Measurements from ENCODE around the gene TNFSF9. TPM values are rescaled to one million over a fixed set of nuclear protein-coding genes. Genes with fewer than 3 reads are reported as not detected.

The TNFSF9 gene
- total RNA-seq (2014; rRNA removed; shearing (Covaris generic)): 11.7 and 16.3 TPM in 2 replicates

- DNase-seq (ENCODE audit: low read depth): peak; percentile 89
Measured at GRCh38 chr19:6530386-6531162, at the start of gene TNFSF9. TNFSF9 (plus strand) TSS chr19:6531026; CDS start chr19:6531037, 11 bp downstream.

GRCh38 chr19:6481541-6482342 lies 49.1 kb upstream of the TNFSF9 start, which contains the start of gene DENND1C:
DENND1C (minus strand) TSS chr19:6481787; CDS start chr19:6481695, 92 bp downstream.
- DNase-seq (ENCODE audit: low read depth): no peak

DNA sequence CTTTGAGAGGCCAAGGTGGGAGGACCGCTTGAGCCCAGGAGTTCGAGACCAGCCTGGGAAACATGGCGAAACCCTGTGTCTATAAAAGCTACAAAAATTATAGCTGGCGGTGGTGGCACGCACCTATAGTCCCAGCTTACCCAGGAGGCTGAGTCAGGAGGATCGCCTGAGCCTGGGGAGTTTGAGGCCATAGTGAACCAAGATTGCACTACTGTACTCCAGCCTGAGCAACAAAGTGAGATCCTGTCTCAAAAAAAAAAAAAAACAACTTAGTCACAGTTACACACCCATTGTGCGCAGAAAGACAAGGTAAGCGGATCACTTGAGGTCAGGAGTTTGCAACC lies 48.5 kb upstream of the TNFSF9 start:
- DNase-seq (ENCODE audit: low read depth): no peak

DNA sequence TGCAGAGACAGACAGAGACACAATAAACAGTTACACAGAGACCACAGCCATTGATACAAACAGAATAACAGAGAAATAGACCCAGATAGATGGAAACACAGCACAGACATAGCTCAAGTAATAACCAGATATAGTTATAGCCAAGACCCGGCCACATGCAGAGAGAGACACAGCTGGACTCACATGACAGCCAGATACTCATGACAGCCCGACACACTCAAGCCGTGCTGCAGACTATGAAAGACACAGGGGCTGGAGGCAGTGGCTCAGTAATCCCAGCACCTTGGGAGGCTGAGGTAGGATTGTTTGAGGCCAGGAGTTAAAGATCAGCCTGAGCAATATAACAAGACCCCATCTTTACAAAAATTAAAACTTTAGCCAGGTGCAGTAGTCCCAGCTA lies 47.6 kb upstream of the TNFSF9 start:
- DNase-seq (ENCODE audit: low read depth): no peak

- DNase-seq (ENCODE audit: low read depth): no peak
Measured at GRCh38 chr19:6484230-6484629, 46.6 kb upstream of the TNFSF9 start.

- DNase-seq (ENCODE audit: low read depth): no peak
Measured at GRCh38 chr19:6484831-6485230, 46.0 kb upstream of the TNFSF9 start.

DNA sequence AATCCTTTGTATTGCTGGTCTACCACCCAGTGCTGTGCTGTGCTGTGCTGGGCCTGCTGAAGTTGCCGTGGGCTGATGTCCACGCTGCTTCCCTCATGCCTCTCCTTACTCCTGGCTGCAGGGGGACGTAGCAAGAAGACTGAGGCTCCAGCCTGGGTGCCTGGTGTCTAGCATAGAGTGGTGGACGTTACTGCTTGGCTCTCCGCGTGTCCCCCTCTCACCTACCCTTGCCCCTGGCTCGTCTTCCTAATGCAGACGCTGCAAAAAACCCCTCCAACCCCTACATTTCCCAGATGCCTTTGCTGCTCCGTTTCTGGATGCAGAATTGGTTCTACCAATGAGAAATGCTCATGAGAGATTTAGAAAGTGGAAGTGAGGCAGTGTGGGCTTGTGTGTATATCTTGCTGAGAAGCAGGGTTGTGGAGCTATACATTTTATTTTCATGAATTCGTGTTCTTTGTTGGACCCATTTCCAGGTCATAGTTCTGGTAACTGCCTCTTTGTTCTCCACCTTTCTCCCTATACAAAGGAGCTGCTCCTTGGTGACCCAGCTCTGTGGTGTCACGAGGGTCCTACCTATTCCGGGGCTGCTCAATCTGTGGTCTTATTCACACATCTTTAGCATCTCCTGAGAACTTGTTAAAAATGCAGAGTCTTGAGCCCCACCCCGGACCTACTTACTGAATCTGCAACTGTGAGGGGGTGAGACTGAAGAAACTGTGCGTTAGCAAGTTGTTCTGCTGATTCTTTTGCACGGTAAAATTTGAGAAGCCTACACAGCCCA lies 41.4 kb upstream of the TNFSF9 start:
- no peak for DNase-seq (ENCODE audit: low read depth)

- DNase-seq (ENCODE audit: low read depth): no peak
Measured at GRCh38 chr19:6490134-6490533, 40.7 kb upstream of the TNFSF9 start.

DNA sequence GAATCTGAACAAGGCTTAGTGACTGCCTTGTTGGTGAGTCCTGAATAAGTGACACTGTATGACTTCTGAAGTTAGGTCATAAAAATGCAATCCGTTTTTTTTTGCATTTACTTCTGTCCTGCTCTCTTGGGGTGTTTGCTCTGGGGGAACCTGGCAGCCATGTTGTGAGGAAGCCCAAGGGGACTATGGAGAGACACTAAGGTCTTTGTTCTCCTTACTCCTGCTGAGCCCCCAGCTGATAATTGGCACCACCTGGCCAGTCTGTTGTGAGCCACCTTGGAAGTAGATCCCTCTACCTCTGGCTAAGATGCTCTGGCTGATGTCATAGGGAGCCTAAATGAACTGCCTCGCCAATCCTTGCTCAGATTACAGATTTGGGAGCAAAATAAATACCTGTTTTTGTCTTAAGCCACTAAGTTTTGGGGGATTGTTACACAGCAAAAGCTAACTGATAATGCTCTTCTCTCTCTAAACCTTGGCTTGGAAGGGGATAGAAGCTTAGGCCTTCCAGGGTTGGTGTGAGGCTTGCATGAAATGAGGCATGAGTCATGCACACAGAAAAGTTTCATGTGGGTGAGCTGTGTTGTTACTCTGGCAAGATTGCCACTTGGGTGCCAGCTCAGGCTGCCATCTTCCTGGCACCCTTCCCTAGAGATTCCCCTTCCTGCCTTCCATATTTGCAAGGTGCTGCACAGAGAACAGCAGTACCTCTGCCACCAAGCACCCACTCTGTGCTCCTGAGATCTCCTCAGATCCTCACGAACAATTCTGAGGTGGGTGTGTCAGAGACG lies 38.8 kb upstream of the TNFSF9 start:
- DNase-seq (ENCODE audit: low read depth): peak; percentile 51

DNA sequence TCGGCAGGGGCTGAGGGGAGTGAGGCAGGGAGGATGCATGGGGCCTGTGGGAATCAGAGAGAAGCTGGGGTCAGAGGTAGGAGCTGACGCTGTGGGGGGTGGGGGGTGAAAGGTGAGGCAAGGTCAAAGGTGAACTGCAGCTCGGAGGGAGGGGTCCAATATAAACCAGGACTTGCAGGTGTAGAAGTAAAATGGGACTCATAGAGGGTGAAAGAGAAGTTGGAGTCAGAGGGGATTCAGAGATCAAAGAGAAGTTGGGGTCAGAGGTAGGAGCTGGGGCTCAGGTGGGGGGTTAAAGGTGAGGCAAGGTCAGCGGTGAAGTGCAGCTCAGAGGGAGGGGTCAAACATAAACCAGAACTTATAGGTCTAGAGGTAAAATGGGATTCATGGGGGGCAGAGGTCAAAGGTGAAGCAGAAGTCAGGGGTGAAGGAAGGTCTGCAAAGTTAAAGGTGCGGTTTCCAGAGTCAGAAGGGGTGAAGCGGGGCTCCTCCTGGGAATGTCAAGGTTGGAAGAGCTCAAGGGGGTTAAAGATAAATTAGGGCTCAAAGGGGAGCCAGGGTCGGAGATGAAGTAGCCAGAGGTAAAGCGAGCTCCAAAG lies 36.3 kb upstream of the TNFSF9 start:
- DNase-seq (ENCODE audit: low read depth): no peak

DNA sequence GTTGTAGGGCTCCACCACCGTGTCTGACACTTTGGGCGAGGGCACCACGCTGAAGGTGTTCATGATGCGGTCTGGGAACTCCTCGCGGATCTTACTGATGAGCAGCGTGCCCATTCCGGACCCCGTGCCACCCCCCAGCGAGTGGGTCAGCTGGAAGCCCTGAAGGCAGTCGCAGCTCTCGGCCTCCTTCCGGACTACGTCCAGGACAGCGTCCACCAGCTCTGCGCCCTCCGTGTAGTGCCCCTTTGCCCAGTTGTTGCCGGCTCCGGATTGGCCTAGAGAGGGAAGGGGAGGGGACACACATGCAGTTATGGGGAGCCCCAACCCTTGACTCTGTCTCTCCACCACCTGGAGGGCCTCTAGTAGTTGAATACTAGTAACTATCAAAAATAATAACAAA lies 34.9 kb upstream of the TNFSF9 start:
- DNase-seq (ENCODE audit: low read depth): no peak

DNA sequence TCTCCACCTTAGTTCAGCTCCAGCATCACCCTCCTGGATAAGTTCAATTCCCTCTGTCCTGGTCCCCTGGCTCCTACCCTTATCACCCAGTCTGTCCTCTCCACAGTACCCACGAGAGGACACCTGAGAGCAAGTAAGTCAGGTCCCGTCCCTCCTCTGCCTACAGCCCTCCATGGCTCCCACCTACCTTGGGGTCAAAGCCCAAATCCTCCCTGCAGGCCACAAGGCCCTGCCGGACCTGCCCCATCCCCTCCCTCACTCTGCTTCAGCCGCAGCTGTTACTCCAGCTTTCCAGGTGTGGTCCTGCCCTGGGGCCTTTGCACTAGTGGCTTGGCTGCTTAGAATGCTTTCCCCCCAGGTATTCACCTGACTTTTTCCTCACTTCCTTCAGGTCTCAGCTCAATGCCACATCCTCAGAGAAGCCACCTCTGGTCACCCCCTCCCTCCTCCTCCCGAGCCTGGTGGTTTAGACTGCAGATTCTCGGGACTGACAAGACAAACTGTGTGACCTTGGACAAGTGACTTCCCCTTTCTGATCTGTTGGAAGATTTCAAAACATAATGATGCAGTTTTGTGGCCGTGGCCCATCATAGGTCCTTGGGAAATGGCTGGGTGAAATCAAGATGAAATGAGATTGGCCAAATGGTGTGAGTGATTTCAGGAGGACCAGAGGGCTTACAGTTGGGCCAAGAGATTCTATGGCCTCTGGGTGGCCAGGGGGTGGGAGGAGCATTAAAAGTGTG lies 32.4 kb upstream of the TNFSF9 start:
- no peak for DNase-seq (ENCODE audit: low read depth)

- DNase-seq (ENCODE audit: low read depth): no peak
Measured at GRCh38 chr19:6499052-6499790, 31.6 kb upstream of the TNFSF9 start.

GRCh38 chr19:6500837-6501739 lies 29.7 kb upstream of the TNFSF9 start:
- no peak for DNase-seq (ENCODE audit: low read depth)

- no peak for DNase-seq (ENCODE audit: low read depth)
Measured at GRCh38 chr19:6501740-6502648, 28.8 kb upstream of the TNFSF9 start, which contains the start of gene TUBB4A. TUBB4A (minus strand) TSS chr19:6502309; CDS start chr19:6502212, 97 bp downstream.

- DNase-seq (ENCODE audit: low read depth): no peak
Measured at GRCh38 chr19:6503407-6504201, 27.2 kb upstream of the TNFSF9 start.

Data from M059J (cell line).